ENCODE data around the gene RNPS1.
A peak's percentile ranks its signal among the peaks of the same experiment; 100 is the strongest.

Gene RNPS1

GRCh38 chr16:2267913-2268666 lies at the start of gene RNPS1:
Gene RNPS1 (minus strand): TSS chr16:2268126. CDS start chr16:2264643, 3,483 bp downstream.
- peak; percentile 95 for DNase-seq

- DNase-seq = no peak
Observed at GRCh38 chr16:2317231-2318020, 49.5 kb upstream of the RNPS1 start.

GRCh38 chr16:2308089-2308962 lies 40.4 kb upstream of the RNPS1 start:
- DNase-seq = no peak

GRCh38 chr16:2299915-2300192 lies 31.9 kb upstream of the RNPS1 start:
- no peak for DNase-seq

- DNase-seq = no peak
Observed at GRCh38 chr16:2299121-2299914, 31.4 kb upstream of the RNPS1 start.

- DNase-seq = no peak
Observed at GRCh38 chr16:2298621-2299020, 30.7 kb upstream of the RNPS1 start.

- DNase-seq = no peak
Observed at GRCh38 chr16:2297506-2297860, 29.6 kb upstream of the RNPS1 start.

GRCh38 chr16:2296661-2297505 lies 29.0 kb upstream of the RNPS1 start:
- DNase-seq = no peak

- DNase-seq = no peak
Observed at GRCh38 chr16:2295056-2295798, 27.3 kb upstream of the RNPS1 start.

GRCh38 chr16:2292221-2292620 lies 24.3 kb upstream of the RNPS1 start:
- DNase-seq = no peak

GRCh38 chr16:2289282-2289681 lies 21.4 kb upstream of the RNPS1 start:
- DNase-seq = no peak

- no peak for DNase-seq
Observed at GRCh38 chr16:2288726-2289125, 20.8 kb upstream of the RNPS1 start.

- no peak for DNase-seq
Observed at GRCh38 chr16:2287916-2288547, 20.1 kb upstream of the RNPS1 start.

- no peak for DNase-seq
Observed at GRCh38 chr16:2286550-2286949, 18.6 kb upstream of the RNPS1 start.

- no peak for DNase-seq
Observed at GRCh38 chr16:2285731-2286191, 17.8 kb upstream of the RNPS1 start.

GRCh38 chr16:2284797-2285576 lies 17.1 kb upstream of the RNPS1 start:
- no peak for DNase-seq

GRCh38 chr16:2284001-2284770 lies 16.3 kb upstream of the RNPS1 start:
- no peak for DNase-seq

GRCh38 chr16:2282866-2283555 lies 15.1 kb upstream of the RNPS1 start:
- no peak for DNase-seq
